ENCODE data around the gene MRPL55.
A peak's percentile ranks its signal among the peaks of the same experiment; 100 is the strongest.

The MRPL55 gene

DNA sequence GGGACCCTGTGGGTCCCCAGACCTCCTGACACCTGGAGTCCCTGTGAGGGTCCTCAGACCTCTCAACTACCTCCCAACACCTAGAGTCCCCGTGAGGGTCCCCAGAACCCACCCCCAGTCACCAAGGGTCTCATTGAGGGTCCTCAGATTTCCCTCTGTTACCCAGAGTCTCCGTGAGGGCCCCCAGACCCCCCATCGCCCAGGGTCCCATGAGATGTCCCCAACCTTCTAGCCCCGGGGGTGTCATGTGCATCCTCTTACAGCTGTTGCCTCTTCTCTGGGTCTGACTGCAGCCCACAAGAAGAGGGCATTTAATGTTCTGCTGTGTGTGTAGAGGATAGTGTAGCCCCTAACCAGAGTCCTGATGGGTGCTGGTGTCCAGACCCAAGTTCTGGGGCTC lies 38.7 kb upstream of the MRPL55 start:
- DNase-seq: no peak

DNA sequence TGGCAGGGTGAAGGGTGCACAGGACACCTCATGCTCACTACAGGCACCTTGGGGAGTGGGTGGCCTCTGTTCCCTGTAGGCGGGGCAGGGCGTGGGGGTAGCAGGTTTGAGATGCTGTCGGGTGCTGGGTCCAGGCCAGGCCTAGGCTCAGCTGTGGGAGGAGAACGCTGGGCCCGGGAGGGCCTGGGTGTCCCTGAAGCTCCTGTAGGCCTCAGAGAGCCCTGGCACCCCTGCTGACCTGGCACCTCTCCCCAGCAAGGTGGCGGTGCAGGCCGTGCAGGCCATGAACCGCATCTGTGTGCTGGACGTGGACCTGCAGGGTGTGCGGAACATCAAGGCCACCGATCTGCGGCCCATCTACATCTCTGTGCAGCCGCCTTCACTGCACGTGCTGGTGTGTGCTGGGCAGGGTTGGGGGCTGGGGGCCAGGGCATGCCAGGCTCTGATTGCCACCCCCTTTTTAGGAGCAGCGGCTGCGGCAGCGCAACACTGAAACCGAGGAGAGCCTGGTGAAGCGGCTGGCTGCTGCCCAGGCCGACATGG lies 38.1 kb upstream of the MRPL55 start:
- peak; percentile 13 for DNase-seq

DNA sequence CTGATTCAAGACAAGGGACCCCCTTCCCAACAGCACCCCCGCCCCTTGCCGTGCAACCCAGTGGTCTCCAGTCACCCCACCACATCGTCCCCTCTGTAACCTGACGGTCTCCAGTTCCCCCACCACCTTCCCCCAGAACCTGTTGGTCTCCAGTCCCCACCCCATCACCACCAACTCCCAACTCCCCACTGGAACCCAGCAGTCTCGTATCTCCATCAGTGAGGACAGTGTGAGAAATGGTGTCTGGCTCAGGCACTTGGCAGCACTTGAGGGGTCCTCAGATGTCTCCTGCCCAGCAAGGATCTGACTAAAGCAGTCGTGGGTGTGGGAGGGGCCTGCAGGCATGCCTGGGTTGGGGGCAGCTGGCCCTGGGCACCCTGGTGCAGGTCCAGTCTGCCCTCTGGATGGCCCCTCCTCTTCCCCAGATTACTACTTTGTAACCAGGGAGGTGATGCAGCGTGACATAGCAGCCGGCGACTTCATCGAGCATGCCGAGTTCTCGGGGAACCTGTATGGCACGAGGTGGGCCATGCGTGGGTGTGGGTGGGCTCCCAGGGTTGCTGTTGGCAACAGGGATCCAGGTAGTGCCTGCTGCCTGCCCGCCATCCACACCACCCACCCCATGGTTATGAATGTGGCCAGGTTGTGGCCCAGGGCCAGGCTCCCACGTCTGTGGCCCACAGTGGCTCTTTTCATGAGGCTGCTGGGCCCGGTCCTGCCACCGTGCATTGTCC lies 37.5 kb upstream of the MRPL55 start:
- DNase-seq: no peak

DNA sequence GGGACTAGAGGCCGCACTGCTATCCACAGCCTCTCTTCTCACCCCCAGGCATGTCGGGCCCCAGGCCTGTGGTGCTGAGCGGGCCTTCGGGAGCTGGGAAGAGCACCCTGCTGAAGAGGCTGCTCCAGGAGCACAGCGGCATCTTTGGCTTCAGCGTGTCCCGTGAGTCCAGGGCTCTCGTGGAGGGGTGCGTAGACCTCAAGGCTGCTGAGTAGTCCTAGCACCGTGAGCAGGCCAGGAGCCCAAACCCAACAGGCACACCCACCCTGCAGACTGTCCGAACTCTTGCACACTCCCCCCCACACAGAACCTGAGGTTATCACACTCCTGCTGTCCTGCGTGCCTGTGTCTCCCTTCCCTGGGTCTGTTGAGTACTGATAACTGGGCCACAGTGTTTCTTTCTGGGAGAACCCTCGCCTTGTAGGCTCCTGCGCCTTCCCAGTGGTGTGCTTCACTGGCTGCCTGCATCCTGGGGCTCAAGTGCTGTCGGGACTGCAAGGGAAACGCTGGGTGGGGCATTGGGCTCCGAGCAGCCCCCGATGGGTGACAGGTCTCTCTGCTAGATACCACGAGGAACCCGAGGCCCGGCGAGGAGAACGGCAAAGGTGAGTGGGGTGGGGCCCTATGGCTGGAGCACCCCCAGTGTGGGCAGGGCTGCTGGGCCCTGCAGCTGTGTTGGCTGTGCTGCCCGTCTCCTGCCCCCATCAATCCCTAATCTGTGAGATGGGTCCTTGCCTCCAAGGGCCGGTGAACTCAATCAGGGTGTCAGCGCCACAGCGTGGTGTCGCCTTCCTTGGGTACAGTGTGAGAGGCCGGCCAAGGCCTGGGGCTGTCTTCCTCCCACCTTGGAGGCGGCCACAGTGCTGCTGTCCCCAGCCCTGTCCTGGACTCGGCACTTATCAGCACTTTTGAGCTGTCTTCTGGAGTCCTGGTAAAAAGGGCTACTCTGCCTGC lies 36.6 kb upstream of the MRPL55 start:
- DNase-seq: peak; percentile 12

DNA sequence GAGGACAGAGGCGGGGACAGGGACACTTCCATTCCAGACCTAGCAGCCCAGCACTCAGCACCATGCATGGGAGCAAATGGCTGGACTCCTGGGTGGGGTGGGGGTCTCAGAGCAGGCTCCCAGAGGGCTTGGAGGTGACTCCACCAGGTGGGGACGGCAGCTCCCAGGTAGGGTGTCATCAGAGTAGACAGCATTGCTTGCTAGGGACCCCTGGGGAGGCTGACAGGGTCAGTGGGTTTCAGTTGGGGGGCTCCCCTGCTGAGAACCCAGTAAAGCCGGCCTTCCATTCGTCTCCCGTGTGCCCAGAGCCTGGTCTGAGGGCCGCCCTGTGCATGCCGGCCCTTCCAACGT lies 35.9 kb upstream of the MRPL55 start:
- DNase-seq: no peak

DNA sequence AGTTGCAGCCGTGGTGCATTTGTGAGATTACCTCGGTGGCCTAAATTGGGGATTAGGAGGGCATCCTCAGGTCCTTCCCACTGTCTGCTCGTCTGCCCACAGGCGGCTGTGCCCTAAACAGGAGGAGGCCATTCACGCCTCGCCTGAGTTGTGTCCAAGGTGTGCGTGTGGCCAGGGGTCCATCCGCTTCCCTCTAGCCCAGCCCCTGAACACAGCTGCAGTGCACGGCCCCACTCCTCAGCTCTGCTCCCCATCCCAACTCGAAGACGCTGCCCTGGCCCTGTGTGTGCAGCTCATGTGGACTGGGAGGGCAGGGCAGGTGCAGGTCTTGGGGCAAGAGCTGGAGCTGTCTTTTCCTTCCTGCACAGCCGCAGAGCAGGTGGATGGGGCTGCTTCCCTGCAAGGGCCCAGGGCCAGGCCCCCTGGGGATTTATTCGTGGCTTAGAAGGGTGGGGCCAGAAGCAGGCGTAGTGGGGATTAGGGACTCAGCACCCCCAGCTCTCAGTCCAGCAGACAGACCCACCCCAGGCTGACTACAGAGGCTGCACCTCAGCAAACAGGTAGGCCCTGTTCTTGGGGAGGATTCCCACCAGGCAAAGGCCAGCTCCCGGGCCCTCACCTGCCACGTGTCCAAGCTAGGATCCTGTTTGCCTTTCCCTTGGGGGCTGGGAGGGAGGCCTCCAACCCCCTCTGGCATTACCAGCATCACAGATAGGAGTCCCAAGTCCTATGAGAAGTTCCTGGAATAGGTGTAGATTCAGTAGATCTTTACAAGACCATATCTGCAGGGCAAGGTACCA lies 35.3 kb upstream of the MRPL55 start:
- DNase-seq: no peak

DNA sequence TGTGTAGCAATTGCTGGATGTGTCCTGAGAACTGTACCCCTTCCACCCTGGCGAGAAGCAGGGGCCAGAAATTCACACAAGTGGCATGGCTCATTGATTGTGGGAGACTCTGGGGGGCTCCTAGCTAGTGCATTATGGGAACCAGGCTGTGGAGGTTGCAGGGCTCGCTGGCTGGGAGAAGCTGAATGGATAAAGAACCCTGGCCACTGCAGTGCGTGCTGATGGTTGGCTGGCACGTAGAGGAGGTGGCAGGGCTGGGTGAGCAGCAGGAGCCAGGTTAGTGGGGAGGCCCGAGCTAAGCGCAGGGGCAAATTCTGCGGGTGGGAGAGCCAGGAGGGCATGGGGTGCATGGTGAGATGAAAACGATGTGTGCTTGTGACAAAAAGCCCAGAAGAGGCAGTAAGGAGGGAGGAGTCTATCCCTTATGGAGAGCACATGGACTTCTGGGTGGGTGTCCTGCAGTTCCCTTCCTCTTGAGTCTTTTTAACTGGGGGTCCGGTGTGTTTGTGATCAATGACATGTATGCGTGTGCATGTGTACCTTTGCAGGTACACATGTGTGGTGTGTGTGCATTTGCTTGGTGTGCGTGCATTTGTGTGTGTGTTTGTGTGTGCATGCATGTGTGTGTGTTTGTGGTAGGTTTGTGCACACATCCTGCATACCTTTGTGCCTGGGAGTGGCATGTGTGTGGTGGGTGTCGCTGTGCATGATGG lies 34.5 kb upstream of the MRPL55 start:
- DNase-seq: no peak

DNA sequence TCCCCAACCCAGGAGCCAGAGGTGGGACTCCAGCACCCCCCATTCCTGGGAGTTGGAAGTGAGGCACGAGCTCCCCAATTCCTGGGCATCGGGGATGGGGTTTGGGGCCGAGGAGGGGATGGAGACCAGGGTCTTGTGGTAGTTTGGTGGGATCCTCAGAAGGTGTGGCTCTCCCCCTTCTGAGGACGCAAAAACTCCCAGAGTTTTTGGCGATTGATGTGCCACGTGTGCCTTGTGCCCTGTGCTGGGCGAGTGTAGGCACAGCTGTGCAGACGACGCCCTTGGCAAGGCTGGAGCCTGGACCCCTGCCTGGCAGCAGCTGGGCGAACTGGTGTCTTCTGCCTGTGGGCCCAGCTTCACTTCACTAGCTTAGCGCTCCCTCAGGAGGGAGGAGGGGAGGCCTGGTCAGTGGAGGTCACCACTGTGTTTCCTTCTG lies 33.6 kb upstream of the MRPL55 start:
- no peak for DNase-seq

DNA sequence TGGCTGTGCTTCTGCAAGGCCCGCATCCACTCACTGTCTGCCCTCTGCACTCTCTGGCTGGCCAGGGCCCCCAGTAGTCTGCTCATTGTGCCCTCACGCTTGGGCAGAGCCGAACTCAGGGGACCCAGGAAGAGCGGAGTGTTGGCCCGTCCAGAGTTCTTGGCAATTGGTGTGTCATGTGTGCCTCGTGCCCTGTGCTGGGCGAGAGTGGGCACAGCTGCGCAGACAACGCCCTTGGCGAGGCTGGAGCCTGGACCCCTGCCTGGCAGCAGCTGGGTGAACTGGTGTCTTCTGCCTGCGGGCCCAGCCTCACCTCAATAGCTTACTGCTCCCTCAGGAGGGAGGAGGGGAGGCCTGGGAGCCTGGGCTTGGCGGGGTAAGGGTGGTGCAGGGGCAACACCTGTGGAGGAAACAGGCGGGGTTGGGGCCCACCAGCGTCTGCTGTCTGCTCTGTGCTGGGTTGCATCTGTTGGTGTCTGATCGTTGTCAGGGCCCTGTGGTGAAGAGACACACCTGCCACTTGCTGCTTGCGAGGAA lies 33.1 kb upstream of the MRPL55 start:
- DNase-seq: peak; percentile 16

DNA sequence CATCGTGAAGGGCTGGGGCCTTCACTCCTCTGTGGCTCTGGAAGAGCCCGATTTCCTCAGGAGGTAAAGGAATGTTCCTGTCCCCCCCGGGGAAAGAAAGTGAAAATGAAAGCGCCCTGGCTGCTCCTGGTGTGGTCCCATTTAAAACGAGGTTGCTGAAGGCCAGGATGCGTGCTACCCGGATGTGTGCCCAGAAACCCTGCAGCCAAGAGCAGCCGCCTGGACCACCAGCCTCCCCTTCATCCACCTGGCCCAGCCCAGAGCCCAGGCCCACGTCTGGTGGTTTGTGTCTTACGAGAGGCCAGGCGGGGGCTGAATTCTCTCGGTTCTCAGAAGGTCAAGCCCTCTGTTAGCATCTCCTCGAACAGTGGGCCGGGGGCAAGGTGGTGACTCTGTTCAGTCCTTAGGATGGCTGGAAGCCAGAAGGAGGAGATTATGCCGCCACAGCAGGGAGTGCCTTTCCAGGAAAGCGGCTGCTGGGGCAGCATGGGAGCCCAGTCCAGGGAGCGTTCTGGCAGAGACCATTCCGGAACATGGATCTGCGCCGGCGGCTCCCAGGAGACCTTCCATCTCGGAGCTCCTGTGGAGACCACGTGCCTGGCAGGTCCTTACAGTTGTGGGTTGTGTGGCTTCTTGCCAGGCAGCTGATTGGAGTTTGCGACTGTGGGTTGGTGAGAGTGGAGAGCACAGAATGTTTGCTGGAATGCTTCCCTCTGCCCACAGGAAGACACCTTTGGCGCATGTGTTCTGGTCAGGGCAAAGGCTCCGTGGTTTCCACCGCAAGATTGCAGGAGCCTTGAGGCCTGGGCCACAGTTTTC lies 32.3 kb upstream of the MRPL55 start:
- DNase-seq: peak; percentile 20

DNA sequence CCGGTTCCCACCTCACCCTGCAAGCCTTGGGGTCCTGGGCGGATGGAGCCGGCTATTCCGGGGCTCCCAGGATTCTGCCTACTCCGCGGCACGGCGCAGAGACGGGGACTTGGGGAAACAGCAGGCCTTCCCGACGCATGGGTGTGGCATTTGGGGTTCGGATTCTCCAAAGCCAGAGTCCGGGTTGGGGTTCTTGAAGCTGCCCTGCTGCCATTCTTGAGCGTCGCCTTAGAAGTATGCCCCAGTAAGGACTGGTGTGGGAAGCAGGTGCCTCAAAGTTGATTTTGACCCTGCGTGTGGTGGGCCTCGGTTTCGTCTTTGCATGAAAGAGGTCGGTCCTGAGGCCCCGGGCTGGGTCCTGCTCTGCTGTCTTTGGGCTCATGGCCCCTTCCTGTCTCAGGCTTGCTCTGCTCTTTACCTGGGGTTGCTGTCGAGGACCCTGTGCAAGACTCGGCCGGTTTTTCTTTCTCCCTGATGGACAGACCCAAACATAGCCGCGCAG lies 31.7 kb upstream of the MRPL55 start:
- peak; percentile 20 for DNase-seq

DNA sequence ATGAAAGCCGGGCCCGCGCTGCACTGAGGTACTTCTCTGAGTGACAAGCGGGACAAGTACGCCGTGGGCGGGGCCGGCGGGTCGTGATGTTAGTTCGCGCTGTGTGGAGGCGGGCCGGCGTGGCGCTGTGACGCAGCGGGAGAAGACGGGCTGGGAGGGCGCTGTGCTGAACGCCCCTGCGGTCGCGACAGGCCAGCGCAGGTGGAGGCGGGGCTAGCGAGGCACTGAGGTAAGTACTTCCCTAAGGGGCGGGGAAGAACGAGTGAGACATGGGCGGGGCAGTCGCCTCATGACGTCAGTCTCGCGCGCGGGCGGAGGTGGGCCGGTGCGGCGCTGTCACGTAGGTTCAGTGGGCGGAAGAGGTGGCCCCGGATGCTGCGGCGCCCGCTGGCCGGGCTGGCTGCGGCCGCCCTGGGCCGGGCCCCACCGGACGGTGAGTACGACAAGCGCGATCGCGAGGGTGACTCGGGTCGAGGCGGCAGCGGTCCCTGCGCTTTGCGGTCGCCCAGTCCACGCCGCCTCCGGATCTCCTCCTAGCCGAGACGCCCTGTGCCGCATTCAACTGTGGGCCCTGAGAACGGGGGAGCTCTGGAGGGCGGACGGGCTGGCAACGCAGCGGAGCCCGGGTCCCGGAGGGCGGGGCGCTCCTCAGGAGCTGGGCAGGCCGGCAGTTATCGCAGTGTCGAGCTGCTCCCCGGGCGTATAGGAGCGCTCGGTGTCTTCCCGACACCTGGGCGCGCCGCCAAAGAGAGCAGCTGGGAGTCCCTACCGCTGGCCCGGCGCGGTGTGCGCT lies 31.0 kb upstream of the MRPL55 start, which contains the start of gene GUK1:
TSS of gene GUK1 (plus strand) at position 349 of the 793 bp plus-strand sequence. CDS start at position 373, 24 bp downstream.
- DNase-seq: peak; percentile 100

DNA sequence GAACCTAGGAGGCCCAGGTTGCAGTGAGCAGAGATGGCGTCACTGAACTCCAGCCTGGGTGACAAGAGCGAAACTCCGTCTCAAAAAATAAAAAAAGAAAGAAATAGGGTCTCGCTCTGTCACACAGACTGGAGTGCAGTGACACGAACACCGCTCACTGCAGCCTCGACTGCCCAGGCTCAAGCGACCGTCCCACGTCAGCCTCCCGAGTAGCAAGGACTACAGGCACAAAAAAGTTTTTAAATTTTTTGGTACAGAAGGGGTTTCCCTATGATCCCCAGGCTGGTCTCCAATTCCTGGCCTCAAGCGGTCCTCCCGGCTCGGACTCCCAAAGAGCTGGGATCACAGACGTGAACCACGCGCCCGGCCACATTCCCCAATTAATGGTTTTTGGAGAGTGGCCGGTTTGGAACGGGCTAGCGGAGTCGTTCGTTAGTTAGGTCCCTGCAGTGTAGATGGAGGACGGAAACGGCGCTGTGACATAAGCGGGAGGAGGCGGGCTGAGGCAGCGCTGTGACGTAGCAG lies 30.4 kb upstream of the MRPL55 start:
- DNase-seq: no peak

DNA sequence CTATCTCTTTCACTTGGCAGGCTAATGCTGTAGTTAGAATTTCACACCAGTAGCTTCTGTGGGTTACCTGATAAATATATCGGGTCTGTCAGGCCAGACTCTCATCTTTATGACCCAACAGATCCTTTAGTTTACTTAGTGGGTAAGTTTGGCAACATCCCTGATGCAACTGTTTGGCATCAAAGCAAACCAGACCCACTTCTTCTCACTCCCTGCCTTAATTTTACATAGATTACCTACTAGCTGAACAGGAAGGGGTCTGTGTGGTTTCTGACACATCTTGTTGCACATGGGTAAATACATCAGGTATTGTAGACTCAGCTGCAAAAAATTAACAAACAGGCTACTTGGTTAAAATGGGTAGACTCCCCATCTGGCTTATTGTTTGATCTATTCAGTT lies 27.8 kb upstream of the MRPL55 start:
- DNase-seq: no peak

DNA sequence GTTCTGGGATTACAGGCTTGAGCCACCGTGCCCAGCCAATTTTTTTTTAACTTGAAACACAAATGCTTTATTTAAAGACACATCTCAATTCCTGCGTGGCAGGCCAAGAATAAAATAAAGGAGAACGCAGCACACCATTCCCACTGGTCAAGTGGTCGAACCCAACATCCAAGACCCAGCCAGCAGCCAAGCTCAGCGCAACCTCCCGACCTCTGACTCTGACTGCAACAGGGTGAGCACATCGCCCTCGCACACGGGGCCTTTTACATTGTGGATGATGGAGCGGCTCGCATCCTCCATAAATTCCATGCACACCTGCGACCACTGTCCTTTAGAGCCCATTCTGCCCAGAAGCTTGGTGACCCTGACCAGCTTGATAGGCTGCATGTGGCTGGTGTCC lies 25.5 kb upstream of the MRPL55 start:
- no peak for DNase-seq

DNA sequence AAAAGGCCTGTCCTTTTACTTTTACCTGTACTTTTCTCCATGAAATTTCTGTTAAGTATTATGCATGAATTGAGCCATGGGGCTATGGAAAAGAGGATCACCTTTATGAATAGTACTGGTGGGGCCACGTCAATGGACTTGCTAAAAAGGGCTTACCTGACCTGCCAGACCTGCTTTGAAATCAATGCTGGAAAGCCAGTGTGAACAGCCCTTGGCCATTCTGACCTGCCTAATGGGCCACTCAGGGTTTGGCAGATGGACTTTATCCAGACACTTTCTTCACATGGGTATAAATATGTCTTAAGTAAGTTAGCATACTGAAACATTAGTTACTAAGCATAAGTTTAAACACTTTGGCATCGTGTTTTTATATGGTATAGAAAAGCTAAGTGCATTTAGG lies 22.7 kb upstream of the MRPL55 start:
- DNase-seq: no peak

DNA sequence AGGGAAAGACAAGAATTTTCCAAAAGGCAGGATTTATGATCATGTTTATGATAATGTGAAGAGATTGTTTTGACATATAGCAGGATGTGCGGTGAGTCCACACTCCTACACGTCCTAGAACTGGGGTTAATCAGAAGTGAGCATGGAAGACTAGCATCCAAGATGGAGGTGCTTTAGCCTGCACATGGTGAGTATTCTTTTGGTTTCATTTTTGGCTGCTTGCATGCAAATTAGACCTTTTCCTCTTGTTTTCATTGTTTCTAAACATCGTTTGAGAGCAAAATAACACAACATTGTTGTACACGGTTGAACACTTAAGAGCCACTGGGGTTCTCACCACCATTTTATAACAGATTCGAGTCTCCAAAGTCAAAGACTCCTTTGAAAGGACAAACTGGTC lies 16.1 kb upstream of the MRPL55 start:
- no peak for DNase-seq

DNA sequence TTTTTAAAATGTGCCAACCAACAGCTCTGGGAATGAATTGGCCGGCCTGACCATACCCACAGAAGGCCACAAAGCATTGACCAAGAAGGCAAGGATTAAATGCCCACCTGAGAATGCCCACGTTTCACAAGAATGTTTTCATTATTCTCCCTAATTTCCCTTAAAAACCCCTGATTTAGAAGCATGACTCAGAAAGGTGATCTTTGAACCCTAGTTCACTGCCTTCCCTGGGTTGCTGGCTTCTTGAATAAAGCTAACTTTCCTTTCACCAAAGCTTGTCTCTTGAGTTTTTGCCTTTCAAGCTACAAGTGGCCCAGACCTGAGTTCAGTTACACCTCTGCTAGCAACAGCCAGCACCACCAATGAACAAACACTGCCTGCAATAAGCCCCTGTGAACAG lies 14.4 kb upstream of the MRPL55 start:
- no peak for DNase-seq

DNA sequence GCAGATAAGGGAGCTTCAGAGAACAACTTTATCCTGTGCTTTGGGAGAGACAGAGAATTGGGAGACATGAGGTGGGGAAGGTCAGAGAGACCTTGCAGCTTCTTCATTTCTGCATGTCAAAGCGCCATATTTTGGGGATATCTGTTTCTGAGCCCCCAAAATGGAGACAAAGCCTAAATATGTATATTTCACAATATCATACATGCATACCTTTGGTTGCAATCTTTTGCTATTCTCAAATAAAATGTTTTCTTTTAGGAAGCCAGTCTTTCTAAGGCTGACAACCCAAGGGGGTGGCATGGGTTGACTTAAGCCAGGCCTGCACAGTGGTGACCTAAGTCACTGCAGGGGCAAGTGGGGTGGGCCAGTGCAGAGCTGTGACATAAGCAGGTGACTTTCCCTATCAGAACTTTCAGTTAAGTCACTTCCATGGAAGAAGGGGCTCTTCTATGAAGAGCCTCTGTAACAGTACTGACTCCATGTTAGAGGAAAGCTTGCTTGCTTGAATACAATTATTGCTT lies 13.9 kb upstream of the MRPL55 start:
- no peak for DNase-seq
